Fibroblast of lung (primary cell): Measurements from ENCODE around the gene DNAH1.

Experiments
- EZH2 ChIP-seq: IDR thresholded peaks from 2 replicates; pipeline ENCODE4 v1.5.1; 2012; ENCODE audit warnings: low read length, control low read depth, mild to moderate bottlenecking; ENCODE audit errors: missing control alignments
- TF ChIP-seq, protein P1 (sequence below), 2 donors: IDR thresholded peaks in 1 of 2; conservative IDR thresholded peaks in 1 of 2; 1 replicate in 1 of 2; 2 replicates in 1 of 2; pipeline ENCODE4 v1.5.1; 2011 to 2012; ENCODE audit warnings: low read length in 2 of 2, control low read depth in 1 of 2, inconsistent platforms in 1 of 2, low read depth in 1 of 2, mild to moderate bottlenecking in 1 of 2

DNA sequence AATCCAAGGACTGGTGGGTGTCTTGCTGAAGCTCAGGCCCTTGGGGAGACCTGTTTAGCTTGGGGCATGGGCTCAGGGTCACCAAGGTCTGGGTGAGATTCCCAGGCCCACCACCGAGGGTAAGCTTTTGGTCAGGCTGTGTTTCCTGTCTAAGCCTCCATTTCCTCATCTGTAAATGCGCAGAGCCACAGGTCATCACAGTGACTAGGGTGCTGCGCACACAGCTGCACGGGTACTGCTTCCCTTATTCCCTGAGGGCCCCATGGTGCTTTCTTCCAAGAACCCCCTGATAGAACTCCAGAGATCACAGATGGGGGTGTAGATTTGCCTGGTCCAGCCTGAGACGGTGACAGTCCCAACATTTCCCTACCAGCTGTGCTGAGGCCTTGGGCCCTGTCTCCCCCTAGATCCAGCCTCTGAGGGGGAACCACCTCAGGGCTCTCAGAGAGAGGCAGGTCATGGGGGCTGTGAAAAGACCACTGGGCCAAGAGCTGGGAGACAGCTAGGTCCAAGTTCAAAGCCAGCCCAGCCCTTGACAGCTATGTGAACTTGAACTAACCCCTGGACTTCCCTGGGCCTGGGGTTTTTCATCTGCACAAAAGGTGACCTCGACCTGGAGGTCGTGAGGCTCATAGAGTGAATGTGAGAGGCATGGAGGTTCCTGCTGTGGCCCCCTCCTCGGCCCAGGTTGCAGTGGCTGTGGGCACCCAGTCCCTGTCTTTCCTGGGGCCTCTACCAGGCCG lies 68.1 kb downstream of the DNAH1 start:
- TF ChIP-seq EZH2: no peak
- TF ChIP-seq, protein P1, sequence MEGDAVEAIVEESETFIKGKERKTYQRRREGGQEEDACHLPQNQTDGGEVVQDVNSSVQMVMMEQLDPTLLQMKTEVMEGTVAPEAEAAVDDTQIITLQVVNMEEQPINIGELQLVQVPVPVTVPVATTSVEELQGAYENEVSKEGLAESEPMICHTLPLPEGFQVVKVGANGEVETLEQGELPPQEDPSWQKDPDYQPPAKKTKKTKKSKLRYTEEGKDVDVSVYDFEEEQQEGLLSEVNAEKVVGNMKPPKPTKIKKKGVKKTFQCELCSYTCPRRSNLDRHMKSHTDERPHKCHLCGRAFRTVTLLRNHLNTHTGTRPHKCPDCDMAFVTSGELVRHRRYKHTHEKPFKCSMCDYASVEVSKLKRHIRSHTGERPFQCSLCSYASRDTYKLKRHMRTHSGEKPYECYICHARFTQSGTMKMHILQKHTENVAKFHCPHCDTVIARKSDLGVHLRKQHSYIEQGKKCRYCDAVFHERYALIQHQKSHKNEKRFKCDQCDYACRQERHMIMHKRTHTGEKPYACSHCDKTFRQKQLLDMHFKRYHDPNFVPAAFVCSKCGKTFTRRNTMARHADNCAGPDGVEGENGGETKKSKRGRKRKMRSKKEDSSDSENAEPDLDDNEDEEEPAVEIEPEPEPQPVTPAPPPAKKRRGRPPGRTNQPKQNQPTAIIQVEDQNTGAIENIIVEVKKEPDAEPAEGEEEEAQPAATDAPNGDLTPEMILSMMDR (conservative IDR thresholded peaks at IDR 0.05 in 1 of 2, IDR thresholded peaks at IDR 0.05 in 1 of 2; ENCODE audit: low read depth in 1 of 2, low read length in 2 of 2): no peak
